ENCODE measurements around the gene PLEKHA8. TPM values are rescaled to one million over a fixed set of nuclear protein-coding genes. Genes with fewer than 3 reads are reported as not detected.

PLEKHA8 gene
- total and polyA plus RNA-seq, 10 of the 15 experiments (the other 5 are each of a cell fraction or from before 2014, with no cell fraction given), result 1.1 to 13.2 (median 5.7) TPM

GRCh38 chr7:30028749-30029635 is 780 bp downstream of the PLEKHA8 start (continued):
- TF ChIP-seq, protein P1, sequence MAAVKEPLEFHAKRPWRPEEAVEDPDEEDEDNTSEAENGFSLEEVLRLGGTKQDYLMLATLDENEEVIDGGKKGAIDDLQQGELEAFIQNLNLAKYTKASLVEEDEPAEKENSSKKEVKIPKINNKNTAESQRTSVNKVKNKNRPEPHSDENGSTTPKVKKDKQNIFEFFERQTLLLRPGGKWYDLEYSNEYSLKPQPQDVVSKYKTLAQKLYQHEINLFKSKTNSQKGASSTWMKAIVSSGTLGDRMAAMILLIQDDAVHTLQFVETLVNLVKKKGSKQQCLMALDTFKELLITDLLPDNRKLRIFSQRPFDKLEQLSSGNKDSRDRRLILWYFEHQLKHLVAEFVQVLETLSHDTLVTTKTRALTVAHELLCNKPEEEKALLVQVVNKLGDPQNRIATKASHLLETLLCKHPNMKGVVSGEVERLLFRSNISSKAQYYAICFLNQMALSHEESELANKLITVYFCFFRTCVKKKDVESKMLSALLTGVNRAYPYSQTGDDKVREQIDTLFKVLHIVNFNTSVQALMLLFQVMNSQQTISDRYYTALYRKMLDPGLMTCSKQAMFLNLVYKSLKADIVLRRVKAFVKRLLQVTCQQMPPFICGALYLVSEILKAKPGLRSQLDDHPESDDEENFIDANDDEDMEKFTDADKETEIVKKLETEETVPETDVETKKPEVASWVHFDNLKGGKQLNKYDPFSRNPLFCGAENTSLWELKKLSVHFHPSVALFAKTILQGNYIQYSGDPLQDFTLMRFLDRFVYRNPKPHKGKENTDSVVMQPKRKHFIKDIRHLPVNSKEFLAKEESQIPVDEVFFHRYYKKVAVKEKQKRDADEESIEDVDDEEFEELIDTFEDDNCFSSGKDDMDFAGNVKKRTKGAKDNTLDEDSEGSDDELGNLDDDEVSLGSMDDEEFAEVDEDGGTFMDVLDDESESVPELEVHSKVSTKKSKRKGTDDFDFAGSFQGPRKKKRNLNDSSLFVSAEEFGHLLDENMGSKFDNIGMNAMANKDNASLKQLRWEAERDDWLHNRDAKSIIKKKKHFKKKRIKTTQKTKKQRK (IDR thresholded peaks at IDR 0.05; ENCODE audit: low read depth, low read length), result no peak
- no peak for TF ChIP-seq RAD51 (IDR thresholded peaks at IDR 0.05)
- TF ChIP-seq SP1 (IDR thresholded peaks at IDR 0.05; ENCODE audit: low read depth, low read length), result no peak
- no peak for TF ChIP-seq RB1 (IDR thresholded peaks at IDR 0.05; ENCODE audit: borderline replicate concordance)
- no peak for TF ChIP-seq IRF4 (IDR thresholded peaks at IDR 0.05; ENCODE audit: low read depth, low read length)
- 0 out of 2 replicates have a peak, but pooled peaks have one; percentile 19 for TF ChIP-seq RUNX3 (IDR thresholded peaks at IDR 0.05; ENCODE audit: low read length)
- TF ChIP-seq CREB1 (IDR thresholded peaks at IDR 0.05; ENCODE audit: low read depth), result 0 out of 2 replicates have a peak, but pooled peaks have one; percentile 17
- TF ChIP-seq ASH2L (IDR thresholded peaks at IDR 0.05; ENCODE audit: borderline replicate concordance, low read depth), result 0 out of 2 replicates have a peak, but pooled peaks have one; percentile 3
- TF ChIP-seq POLR2AphosphoS2 (IDR thresholded peaks at IDR 0.05; ENCODE audit: low read depth, low read length), result no peak
- TF ChIP-seq JUNB (IDR thresholded peaks at IDR 0.05), result no peak
- 0 out of 2 replicates have a peak, but pooled peaks have one; percentile 3 for TF ChIP-seq IKZF1 (conservative IDR thresholded peaks at IDR 0.05)
